KBM-7 (cell line): ENCODE results near the gene NMT2.

Source experiments
- DNase-seq: peaks from one replicate; pipeline ENCODE4 v3.0.0-alpha.2; 2015
- in situ Hi-C: fragments of 300-500 bp; cut with MboI; formaldehyde crosslinking; loops from 2 replicates; pipeline ENCODE4 v1.14.3; 2020; ENCODE audit warnings: low sequenced_read_pairs, low pct_unique_long_range_greater_than_20kb, mixed read lengths

The NMT2 gene

DNA sequence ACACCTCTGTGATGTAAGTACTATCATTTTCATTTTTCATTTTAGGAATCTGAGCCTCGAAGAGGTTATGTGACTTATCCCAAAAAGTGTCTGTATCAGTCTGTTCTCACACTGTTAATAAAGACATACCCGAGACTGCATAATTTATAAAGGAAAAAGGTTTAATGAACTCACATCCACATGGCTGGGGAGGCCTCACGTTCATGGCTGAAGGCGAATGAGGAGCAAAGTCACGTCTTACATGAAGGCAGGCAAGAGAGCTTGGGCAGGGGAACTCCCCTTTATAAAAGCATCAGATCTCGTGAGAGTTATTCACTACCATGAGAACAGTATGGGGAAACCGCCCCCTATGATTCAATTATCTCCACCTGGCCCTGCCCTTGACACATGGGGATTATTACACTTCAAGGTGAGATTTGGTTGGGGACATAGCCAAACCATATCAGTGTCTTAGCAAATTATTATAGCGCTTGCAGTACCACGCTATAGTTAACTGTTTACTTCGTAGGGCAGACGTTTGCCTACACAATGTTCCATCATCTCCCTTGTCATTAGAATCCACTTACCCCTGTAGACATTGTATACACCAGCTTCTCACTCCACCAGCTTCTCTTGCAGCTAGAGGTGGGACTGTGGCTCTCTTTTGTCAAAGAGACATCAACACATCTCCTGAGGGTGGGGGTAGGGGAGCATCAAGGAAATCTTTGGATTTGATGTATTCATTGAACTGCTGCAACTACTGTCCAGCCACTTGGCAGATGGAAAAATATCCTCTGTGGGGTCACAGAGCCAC, 15.4 kb upstream of the NMT2 start:
- in situ Hi-C loops: no loop called here

DNA sequence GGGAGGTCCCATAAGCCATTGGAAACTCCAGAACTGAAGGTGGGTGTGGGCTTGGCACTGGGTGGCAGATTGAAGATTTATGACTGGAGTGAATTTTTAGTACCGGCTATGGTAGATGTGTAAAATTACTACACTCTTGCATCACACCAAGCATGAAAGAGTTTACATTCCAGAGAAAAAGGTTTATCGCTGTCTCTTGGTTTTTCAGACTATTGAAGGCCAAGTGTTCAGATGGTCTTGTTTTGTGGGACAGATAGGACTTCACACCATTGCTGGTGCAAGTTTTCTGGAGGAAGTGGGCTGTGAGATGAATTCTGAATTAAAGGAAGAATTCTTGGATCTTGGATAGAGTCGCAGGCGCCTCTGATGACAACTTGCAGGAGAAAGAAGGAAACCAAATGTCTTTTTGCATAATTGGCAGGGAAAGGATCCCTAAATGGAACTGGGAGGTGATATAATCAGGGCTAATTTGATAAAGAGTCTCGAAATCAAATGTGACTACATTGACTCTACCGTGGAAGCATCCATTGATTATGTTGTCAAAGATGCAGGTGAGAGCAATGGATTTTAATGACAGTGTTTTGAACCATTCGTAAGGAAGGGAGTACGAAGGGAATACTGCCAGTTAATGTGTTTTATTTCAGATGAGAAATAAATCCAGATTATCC, 14.2 kb upstream of the NMT2 start:
- in situ Hi-C loops: no loop called here
- no peak for DNase-seq

More for the DNA sequence above, 15.4 kb upstream of the NMT2 start:
- no peak for DNase-seq

DNA sequence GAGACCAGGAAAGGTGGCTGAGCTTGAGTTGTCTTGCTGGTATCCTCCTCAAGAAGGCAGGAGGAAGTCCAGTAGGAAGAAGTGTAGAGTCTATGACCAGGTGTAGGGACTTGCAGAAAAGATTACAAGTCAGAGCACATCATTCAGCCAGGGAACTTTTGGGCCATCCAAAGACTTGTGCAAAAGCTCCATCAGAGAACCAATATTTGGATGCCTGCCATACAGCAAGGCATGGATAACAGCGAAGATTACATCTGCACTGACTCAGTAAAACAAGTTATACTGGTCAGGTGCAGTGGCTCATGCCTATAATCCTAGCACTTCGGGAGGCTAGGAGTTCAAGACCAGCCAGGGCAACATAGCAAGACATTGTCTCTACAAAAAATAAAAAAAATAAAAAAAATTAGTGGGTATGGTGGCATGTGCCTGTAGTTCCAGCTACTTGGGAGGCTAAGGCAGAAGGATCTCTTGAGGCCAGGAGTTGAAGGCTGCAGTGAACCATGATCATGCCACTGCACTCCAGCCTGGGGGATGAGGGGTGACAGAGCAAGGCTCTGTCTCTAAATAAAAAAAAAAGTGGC, 13.2 kb upstream of the NMT2 start:
- no peak for DNase-seq
- in situ Hi-C loops: no loop called here

DNA sequence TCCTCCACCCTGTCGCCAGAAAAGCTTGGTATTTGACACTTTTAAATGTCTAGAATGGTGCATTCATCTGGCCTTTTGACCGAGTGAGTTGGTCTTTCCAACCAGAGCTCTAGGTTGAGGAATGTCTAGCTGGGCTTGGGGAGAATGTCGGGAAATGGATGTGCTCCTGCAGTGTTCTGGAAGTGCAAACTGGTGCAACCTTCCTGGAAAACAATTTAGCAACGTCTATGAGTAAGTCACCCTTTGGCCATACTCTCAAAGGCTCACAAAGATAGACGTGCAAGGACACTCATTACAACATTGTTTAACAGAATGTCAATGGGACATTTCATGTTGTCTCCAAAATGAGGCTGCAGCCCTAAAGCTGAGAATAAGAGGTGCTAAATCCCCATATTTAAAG, 12.2 kb upstream of the NMT2 start:
- DNase-seq: no peak
- in situ Hi-C loops: no loop called here

DNA sequence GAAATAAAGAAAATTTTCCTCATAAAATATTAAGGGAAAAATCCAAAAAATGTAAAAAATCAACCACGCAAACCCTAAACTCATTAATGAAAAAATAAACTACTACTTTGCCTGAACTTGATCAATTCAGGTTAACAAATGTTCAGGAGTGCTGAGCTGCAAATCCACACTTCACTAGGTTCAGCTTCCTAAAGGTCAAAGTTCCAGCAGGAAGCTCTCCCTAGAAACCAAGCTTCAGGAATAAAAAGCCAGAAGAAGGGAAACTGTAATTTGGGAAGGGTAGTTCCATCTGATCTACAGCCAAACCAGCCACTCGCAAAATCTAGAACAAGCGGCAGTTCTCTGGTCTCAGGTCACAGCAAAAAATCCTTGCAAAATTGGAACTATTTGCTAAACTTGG, 7.8 kb upstream of the NMT2 start:
- in situ Hi-C loops: no loop called here

DNA sequence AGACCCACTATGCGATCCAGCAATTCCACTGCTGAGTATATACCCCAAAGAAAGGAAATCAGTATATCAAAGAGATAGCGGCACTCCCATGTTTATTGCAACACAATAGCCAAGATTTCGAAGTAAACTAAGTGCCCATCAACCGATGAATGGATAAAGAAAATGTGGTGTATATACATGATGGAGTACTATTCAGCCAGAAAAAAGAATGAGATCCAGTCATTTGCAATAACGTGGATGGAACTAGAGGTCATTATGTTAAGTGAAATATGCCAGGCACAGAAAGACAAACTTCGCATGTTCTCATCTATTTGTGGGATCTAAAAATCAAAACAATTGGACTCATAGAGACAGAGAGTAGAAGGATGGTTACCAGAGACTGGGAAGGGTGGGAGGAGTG, 7.1 kb upstream of the NMT2 start:
- in situ Hi-C loops: no loop called here
- no peak for DNase-seq

More for the DNA sequence above, 7.8 kb upstream of the NMT2 start:
- no peak for DNase-seq

DNA sequence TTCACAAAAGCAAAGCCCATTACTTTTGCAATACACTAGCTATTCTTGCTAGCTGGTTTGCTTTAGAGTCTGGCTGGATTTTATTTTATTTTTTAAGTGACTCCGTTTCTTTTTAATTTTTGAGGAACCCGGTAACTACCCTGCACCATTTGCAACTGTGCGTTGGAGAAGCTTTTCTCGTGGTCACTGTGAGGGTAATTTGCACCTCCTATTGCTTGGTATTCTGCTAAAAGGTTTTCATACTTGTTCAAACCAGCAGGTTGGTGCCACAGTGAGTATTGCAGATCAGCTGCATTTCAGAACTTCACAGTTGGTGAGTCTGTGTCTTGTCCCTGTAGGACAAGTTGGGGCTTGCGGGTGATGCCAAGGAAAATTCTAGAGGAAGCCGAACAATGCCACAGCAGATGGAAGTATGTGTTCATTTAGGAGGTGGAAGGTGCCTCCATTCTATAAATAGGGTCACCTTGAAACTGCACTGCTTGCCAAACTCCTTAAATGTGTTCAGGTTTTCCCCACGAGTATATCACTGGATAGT, 3.9 kb upstream of the NMT2 start:
- no peak for DNase-seq
- in situ Hi-C loops: no loop called here

DNA sequence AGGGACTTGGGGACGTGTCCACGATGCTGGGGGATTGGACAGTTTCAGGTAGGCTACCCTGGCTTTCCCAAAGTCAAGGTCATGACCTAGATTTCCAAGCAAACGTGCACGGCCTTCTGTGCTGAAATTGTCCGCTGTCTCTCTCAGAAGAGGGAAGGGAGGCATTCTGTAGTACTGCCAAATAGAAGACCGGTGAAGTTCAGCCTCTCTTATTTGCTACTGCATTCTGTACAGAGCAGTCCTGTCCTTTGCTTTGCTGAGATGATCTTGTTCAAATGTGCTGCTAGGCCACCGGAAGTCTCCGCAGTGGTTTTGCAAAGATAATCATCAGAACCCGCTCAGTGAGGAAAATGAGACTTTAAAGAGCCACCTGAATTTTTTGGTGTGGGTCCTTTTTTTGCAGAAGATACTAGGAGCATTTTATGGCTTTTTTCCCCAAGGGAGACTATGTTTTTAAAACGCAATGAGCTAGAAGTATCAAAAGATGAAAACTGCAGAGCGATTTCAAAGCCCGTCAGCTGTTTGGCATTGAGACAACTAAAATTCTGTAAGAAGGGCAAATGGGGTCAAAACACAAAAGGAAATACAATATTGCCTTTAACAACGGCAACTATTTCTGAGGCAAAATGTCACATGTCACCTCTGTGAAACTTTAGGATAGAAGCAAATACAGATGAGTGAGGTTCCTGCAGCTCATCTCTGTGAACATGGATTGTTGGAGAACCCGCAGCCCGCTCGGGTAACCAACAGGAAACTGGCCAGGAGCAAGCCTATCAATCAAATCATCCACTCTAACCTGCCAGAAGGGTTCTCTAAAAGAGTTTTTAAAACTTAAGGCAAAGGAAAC, 1.3 kb upstream of the NMT2 start:
- peak; percentile 72 for DNase-seq
- in situ Hi-C loops: no loop called here

DNA sequence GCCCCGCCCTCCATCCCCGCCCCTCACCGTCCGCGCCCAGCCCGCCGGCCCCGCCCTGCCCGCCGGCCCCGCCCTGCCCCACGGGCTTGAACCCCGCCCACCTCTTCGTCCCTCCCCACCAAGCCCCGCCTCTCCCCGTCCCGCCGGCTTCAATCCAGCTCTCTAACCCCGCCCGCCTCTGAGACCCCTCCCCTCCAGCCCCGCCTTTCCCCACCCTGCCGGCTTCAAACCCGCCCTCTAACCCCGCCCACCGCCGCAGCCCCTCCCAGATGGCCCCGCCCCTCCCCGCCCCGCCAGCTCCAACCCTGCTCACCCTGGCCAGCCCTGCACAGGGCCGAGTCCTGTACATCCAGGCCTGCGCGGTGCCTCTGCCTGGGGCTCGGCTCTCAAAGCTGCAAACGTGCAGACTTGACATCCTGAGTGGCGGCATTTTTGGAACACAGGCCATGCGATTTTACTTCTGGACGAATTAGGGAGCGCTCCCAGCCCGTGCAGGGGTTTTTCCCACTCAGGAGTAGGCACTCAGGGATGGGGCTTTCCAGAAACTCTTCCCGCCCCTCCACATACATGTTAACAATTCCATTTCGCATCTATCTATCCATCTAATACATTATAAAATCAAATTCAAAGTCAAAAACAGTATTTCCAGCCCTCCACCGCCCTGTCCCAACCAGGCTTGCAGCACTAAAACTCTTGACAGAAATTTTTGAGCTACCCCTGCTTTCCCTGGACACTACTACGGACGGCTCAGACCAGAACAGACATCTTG, 477 bp upstream of the NMT2 start:
- peak; percentile 34 for DNase-seq
- in situ Hi-C loops: no loop called here

DNA sequence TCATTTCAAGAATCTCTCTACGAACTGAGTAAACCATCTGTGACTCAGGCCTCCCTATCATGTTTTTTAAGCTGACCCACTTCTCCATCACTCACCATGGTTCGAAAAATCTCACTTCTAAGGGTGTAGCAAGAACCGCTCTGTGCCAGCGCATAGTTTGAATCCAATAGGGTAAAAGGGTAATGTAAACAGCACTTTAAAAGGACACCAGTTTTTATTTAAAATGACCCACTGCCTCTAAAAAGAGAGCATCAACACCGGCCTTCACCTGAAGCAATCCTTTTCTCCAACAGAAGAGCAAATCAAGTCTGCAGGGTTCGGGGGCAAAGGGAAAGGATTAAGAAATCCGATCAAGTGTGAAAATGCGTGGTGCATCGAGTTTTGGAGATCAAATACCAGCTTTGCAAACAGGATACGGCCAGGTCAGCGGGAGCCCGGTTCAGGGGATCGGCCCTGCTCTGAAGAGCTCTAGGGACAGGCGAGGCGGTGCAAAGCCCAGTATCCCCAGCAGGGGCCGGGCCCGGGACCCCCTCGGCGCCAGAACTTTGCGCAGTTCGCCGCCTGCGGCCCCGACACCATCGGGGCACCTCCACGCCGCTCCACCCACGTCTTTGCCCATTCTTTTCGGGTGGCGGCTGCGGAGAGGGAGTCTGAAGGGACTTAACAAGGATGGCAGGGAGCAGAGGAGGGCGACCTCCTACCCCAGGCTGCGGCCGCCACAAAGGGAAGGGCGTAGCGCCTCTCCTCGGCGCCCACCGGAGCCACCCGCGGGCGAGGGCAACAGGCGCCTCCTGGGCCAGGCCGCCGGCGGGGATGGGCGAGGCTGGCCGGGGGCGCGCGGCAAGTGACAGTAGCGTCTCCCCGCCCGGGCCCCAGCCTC, 842 bp downstream of the NMT2 start:
- in situ Hi-C loops: no loop called here
- peak; percentile 62 for DNase-seq

DNA sequence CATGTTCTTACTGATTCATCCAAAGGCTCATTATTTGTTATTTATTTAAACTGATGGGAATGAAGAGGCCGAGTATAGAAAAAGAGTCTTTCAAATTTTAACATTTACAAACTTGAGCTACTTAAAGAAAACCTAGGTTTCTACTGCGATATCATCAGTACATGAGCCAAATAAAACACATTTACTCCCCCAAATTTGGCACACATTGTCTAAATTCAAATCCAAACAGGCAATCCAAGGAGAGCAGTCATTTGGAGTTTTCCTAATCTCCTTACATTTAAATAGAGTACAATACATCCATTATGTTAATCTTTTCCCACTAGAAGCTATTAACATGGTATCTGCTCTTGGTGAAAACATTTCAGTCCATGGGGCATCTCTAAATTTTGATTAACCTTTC, 2.2 kb downstream of the NMT2 start:
- no peak for DNase-seq
- in situ Hi-C loops: no loop called here

DNA sequence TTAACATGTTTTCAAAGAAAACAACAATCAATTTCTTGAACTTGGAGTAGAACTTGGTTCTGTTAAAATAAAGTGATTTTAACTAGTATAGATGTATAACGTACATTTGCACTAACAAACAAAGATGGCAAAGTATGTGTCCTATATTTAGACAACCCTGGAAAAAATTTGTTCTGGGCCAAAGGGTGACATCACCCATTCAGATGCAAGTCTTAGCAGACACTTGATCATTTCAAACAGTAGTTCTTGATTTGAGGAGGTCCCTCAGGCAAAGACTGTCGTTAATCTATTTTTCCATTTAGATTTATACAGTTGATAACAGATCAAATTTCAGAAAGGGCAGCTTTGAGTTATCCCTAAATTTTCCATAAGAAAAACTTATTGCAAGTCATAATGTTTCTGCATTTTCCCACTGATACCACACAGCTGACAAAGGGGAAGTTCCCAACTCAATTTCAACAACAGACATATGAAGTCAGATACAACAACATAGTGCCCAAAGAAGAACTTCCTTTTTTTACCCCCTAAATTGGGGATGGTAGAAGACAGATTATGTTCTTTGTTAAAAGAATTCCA, 5.2 kb downstream of the NMT2 start:
- in situ Hi-C loops: no loop called here
- DNase-seq: peak; percentile 73

DNA sequence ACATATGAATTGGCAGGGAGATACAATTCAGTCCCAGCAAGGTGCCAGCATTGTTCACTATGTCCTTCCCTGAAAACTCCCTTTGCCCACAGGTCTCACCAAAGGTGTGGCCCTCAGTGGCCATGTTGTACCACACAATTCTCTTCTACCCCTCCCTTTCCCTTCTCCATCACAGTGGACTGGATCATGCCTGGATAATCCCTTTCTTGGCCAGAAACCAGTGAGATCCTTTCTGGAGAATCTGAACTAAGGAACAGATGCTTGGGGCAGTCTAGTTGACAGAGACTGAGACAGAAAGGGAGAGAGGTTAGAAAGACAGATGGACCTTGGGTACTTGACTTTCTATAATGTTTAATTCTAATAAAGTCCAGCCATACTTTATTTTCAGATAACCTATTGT, 9.5 kb downstream of the NMT2 start:
- no peak for DNase-seq
- in situ Hi-C loops: no loop called here

DNA sequence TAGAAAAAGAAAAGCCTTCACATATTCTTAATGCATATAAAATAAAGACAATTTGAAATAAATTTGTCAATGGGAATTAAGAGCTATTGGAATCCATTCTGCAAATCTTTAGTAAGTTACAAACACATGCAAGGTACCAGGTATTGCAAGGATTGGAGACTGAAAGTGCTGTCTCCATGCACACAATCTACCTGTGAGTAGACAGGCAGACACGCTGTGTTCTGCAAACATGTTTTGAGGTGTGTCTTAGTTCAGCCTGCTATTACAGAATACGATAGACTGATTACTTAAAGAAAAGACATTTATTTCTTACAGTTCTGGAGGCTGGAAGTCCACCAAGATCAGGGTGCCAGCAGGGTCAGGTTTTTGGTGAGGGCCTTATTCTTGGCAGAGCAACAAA, 10.0 kb downstream of the NMT2 start:
- no peak for DNase-seq
- in situ Hi-C loops: no loop called here

DNA sequence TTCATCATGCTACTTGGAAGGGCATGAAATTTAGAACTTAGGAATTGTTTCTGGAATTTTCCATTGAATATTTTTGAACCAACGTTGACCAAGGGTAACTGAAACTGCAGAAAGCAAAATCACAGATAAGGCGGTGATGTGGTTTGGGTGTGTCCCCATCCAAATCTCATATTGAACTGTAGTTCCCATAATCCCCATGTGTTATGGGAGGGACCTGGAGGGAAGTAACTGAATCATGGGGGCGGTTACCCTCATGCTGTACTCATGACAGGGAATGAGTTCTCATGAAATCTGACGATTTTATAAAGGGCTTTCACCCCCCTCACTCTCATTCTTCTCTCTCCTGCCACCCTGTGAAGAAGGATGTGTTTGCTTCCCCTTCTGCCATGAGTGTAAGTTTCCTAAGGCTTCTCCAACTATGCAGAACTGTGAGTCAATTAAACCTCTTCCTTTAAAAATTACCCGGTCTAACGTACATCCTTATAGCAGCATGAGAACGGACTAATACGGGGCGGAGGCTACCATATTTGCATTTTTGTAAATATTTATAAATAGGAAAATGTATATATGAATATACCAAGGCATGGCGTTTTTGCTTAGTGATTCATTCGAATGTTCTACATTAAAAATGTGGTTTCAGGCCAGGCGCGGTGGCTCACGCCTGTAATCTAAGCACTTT, 12.4 kb downstream of the NMT2 start:
- in situ Hi-C loops: no loop called here

DNA sequence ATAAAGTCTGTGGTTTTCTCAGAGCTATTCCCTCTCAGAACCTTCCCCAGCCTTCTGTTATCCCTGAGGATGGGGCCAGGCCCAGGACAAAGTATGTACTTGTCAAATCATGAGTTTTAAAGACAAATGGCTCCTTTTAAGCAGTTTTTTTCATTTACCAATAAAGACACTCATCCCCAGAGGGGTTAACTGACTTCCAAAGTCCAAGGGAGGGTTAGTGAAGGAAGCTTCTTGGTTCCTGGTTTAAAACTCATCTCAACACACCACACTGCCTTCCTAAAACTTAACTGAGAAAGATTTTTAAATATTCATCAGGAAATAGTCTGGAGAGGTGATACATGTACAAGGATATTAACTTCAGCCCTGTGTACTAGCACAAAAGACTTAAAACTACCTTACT, 15.9 kb downstream of the NMT2 start:
- in situ Hi-C loops: no loop called here
- DNase-seq: no peak

More for the DNA sequence above, 12.4 kb downstream of the NMT2 start:
- DNase-seq: no peak

DNA sequence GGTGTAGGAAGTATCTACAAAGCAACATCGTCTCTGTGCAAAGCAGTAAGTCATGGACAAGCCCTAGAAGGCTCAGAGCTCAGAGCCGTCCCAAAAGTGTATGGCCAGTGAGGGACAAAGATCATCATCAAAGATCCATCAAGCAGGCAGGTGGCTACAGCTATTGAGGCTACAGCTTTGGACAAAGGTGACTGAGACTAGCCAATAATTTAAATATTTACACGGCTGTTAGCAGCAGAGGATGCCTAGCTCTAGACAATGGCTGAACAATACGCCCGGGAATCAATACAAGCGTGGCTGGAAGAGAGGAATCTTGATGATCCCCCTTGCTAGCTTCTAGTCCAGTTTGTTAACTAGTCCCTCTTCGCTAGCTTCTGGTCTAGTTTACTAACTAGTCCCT, 17.9 kb downstream of the NMT2 start:
- no peak for DNase-seq
- in situ Hi-C loops: no loop called here
